ENCODE data around the gene CCDC63.

Gene CCDC63

GRCh38 chr12:110862329-110862728 is 15.5 kb downstream of the CCDC63 start:
- Histone ChIP-seq H3K27me3 (ENCODE audit: control insufficient read depth, insufficient read depth, low read length) (no peaks in the 10 kb centered on the region), H3K27ac (ENCODE audit: low read length) (no peak overlapping the region), H3K36me3 (ENCODE audit: control insufficient read depth, low read depth, low read length) (no peaks in the 10 kb centered on the region), H3K9ac (ENCODE audit: low read length) (no peak overlapping the region), H3K4me3 (ENCODE audit: low read length) (no peak overlapping the region), H3K9me3 (ENCODE audit: control insufficient read depth, low read depth, low read length) (no peaks in the 10 kb centered on the region), H3K4me1 (ENCODE audit: control insufficient read depth, low read depth, low read length) (no peaks in the 10 kb centered on the region)

GRCh38 chr12:110863161-110863560 is 16.4 kb downstream of the CCDC63 start:
- no peaks in the 10 kb centered on the region for H3K36me3 ChIP-seq (ENCODE audit: control insufficient read depth, low read depth, low read length)
- H3K9me3 ChIP-seq (ENCODE audit: control insufficient read depth, low read depth, low read length), result no peaks in the 10 kb centered on the region
- no peak overlapping the region for H3K27ac ChIP-seq (ENCODE audit: low read length)
- H3K9ac ChIP-seq (ENCODE audit: low read length), result no peak overlapping the region
- H3K27me3 ChIP-seq (ENCODE audit: control insufficient read depth, insufficient read depth, low read length), result no peaks in the 10 kb centered on the region
- H3K4me3 ChIP-seq (ENCODE audit: low read length), result no peak overlapping the region
- H3K4me1 ChIP-seq (ENCODE audit: control insufficient read depth, low read depth, low read length), result no peaks in the 10 kb centered on the region

GRCh38 chr12:110865521-110865920 is 18.7 kb downstream of the CCDC63 start:
- Histone ChIP-seq H3K27me3 (ENCODE audit: control insufficient read depth, insufficient read depth, low read length) (no peaks in the 10 kb centered on the region), H3K9me3 (ENCODE audit: control insufficient read depth, low read depth, low read length) (no peaks in the 10 kb centered on the region), H3K9ac (ENCODE audit: low read length) (no peak overlapping the region), H3K36me3 (ENCODE audit: control insufficient read depth, low read depth, low read length) (no peaks in the 10 kb centered on the region), H3K4me1 (ENCODE audit: control insufficient read depth, low read depth, low read length) (no peaks in the 10 kb centered on the region), H3K27ac (ENCODE audit: low read length) (no peak overlapping the region), H3K4me3 (ENCODE audit: low read length) (no peak overlapping the region)

GRCh38 chr12:110869026-110869425 is 22.2 kb downstream of the CCDC63 start:
- H3K4me1 ChIP-seq (ENCODE audit: control insufficient read depth, low read depth, low read length), result no peaks in the 10 kb centered on the region
- H3K9ac ChIP-seq (ENCODE audit: low read length), result no peak overlapping the region
- no peaks in the 10 kb centered on the region for H3K9me3 ChIP-seq (ENCODE audit: control insufficient read depth, low read depth, low read length)
- H3K36me3 ChIP-seq (ENCODE audit: control insufficient read depth, low read depth, low read length), result no peaks in the 10 kb centered on the region
- no peak overlapping the region for H3K27ac ChIP-seq (ENCODE audit: low read length)
- no peaks in the 10 kb centered on the region for H3K27me3 ChIP-seq (ENCODE audit: control insufficient read depth, insufficient read depth, low read length)
- H3K4me3 ChIP-seq (ENCODE audit: low read length), result no peak overlapping the region

GRCh38 chr12:110869803-110870202 is 23.0 kb downstream of the CCDC63 start:
- H3K27ac ChIP-seq (ENCODE audit: low read length), result no peak overlapping the region
- H3K4me3 ChIP-seq (ENCODE audit: low read length), result no peak overlapping the region
- H3K36me3 ChIP-seq (ENCODE audit: control insufficient read depth, low read depth, low read length), result no peaks in the 10 kb centered on the region

GRCh38 chr12:110872100-110872499 is 25.3 kb downstream of the CCDC63 start:
- Histone ChIP-seq H3K4me3 (ENCODE audit: low read length) (no peak overlapping the region), H3K4me1 (ENCODE audit: control insufficient read depth, low read depth, low read length) (no peaks in the 10 kb centered on the region), H3K27ac (ENCODE audit: low read length) (no peak overlapping the region), H3K36me3 (ENCODE audit: control insufficient read depth, low read depth, low read length) (no peaks in the 10 kb centered on the region), H3K27me3 (ENCODE audit: control insufficient read depth, insufficient read depth, low read length) (no peaks in the 10 kb centered on the region), H3K9ac (ENCODE audit: low read length) (no peak overlapping the region), H3K9me3 (ENCODE audit: control insufficient read depth, low read depth, low read length) (no peaks in the 10 kb centered on the region)

More at GRCh38 chr12:110869803-110870202, 23.0 kb downstream of the CCDC63 start:
- Histone ChIP-seq H3K4me1 (ENCODE audit: control insufficient read depth, low read depth, low read length) (no peaks in the 10 kb centered on the region), H3K9ac (ENCODE audit: low read length) (no peak overlapping the region), H3K27me3 (ENCODE audit: control insufficient read depth, insufficient read depth, low read length) (no peaks in the 10 kb centered on the region), H3K9me3 (ENCODE audit: control insufficient read depth, low read depth, low read length) (no peaks in the 10 kb centered on the region)

GRCh38 chr12:110874351-110874750 is 27.6 kb downstream of the CCDC63 start:
- Histone ChIP-seq H3K36me3 (ENCODE audit: control insufficient read depth, low read depth, low read length) (no peaks in the 10 kb centered on the region), H3K4me3 (ENCODE audit: low read length) (no peak overlapping the region), H3K27me3 (ENCODE audit: control insufficient read depth, insufficient read depth, low read length) (no peaks in the 10 kb centered on the region), H3K4me1 (ENCODE audit: control insufficient read depth, low read depth, low read length) (no peaks in the 10 kb centered on the region), H3K9ac (ENCODE audit: low read length) (no peak overlapping the region), H3K27ac (ENCODE audit: low read length) (no peak overlapping the region), H3K9me3 (ENCODE audit: control insufficient read depth, low read depth, low read length) (no peaks in the 10 kb centered on the region)

GRCh38 chr12:110874781-110875180 is 28.0 kb downstream of the CCDC63 start:
- Histone ChIP-seq H3K9me3 (ENCODE audit: control insufficient read depth, low read depth, low read length) (no peaks in the 10 kb centered on the region), H3K9ac (ENCODE audit: low read length) (no peak overlapping the region), H3K4me3 (ENCODE audit: low read length) (no peak overlapping the region), H3K27ac (ENCODE audit: low read length) (no peak overlapping the region), H3K4me1 (ENCODE audit: control insufficient read depth, low read depth, low read length) (no peaks in the 10 kb centered on the region), H3K27me3 (ENCODE audit: control insufficient read depth, insufficient read depth, low read length) (no peaks in the 10 kb centered on the region), H3K36me3 (ENCODE audit: control insufficient read depth, low read depth, low read length) (no peaks in the 10 kb centered on the region)

- H3K36me3 ChIP-seq (ENCODE audit: control insufficient read depth, low read depth, low read length), result no peaks in the 10 kb centered on the region
- H3K27ac ChIP-seq (ENCODE audit: low read length), result no peak overlapping the region
- no peaks in the 10 kb centered on the region for H3K9me3 ChIP-seq (ENCODE audit: control insufficient read depth, low read depth, low read length)
- no peaks in the 10 kb centered on the region for H3K4me1 ChIP-seq (ENCODE audit: control insufficient read depth, low read depth, low read length)
- H3K9ac ChIP-seq (ENCODE audit: low read length), result no peak overlapping the region
- H3K4me3 ChIP-seq (ENCODE audit: low read length), result no peak overlapping the region
- no peaks in the 10 kb centered on the region for H3K27me3 ChIP-seq (ENCODE audit: control insufficient read depth, insufficient read depth, low read length)
Measured at GRCh38 chr12:110880651-110881050, 33.9 kb downstream of the CCDC63 start.

GRCh38 chr12:110883251-110883650 is 36.5 kb downstream of the CCDC63 start:
- Histone ChIP-seq H3K4me1 (ENCODE audit: control insufficient read depth, low read depth, low read length) (no peaks in the 10 kb centered on the region), H3K27me3 (ENCODE audit: control insufficient read depth, insufficient read depth, low read length) (no peaks in the 10 kb centered on the region), H3K36me3 (ENCODE audit: control insufficient read depth, low read depth, low read length) (no peaks in the 10 kb centered on the region), H3K4me3 (ENCODE audit: low read length) (no peak overlapping the region), H3K9ac (ENCODE audit: low read length) (no peak overlapping the region), H3K27ac (ENCODE audit: low read length) (no peak overlapping the region), H3K9me3 (ENCODE audit: control insufficient read depth, low read depth, low read length) (no peaks in the 10 kb centered on the region)

GRCh38 chr12:110885152-110885840 is 38.5 kb downstream of the CCDC63 start:
- no peak overlapping the region for H3K4me3 ChIP-seq (ENCODE audit: low read length)
- no peaks in the 10 kb centered on the region for H3K4me1 ChIP-seq (ENCODE audit: control insufficient read depth, low read depth, low read length)
- H3K9ac ChIP-seq (ENCODE audit: low read length), result no peak overlapping the region
- H3K27ac ChIP-seq (ENCODE audit: low read length), result no peak overlapping the region
- H3K36me3 ChIP-seq (ENCODE audit: control insufficient read depth, low read depth, low read length), result no peaks in the 10 kb centered on the region
- H3K9me3 ChIP-seq (ENCODE audit: control insufficient read depth, low read depth, low read length), result no peaks in the 10 kb centered on the region
- no peaks in the 10 kb centered on the region for H3K27me3 ChIP-seq (ENCODE audit: control insufficient read depth, insufficient read depth, low read length)

- Histone ChIP-seq H3K36me3 (ENCODE audit: control insufficient read depth, low read depth, low read length) (no peaks in the 10 kb centered on the region), H3K9ac (ENCODE audit: low read length) (no peak overlapping the region), H3K9me3 (ENCODE audit: control insufficient read depth, low read depth, low read length) (no peaks in the 10 kb centered on the region), H3K4me3 (ENCODE audit: low read length) (no peak overlapping the region), H3K27ac (ENCODE audit: low read length) (no peak overlapping the region), H3K27me3 (ENCODE audit: control insufficient read depth, insufficient read depth, low read length) (no peaks in the 10 kb centered on the region), H3K4me1 (ENCODE audit: control insufficient read depth, low read depth, low read length) (no peaks in the 10 kb centered on the region)
Measured at GRCh38 chr12:110888256-110888991, 41.6 kb downstream of the CCDC63 start.

Data from iPS-18a (cell line).